Keratinocyte (primary cell): ENCODE measurements around the gene LRP11. TPM values are rescaled to one million over a fixed set of nuclear protein-coding genes. Genes with fewer than 3 reads are reported as not detected.
A peak's percentile ranks its signal among the peaks of the same experiment; 100 is the strongest.

ENCODE experiments used
- DNase-seq: peaks from one replicate; pipeline ENCODE4 v3.0.0-alpha.2; 2011; ENCODE audit warnings: low read depth, missing footprints, low spot score
- FAIRE-seq: peaks from 2 replicates; lab custom pipeline; 2011; peaks lifted over from hg19 to GRCh38; lab: Jason Lieb, UNC
- H2AFZ ChIP-seq: 2 replicates; pipeline ENCODE4 v1.6.0; 2012; ENCODE audit warnings: low read length, control low read depth, inconsistent platforms; ENCODE audit not compliant: control insufficient read depth
- H3K27ac ChIP-seq: 2 replicates; pipeline ENCODE4 v1.5.1; 2011; ENCODE audit warnings: low read length; ENCODE audit not compliant: control insufficient read depth, insufficient read depth
- H3K27me3 ChIP-seq: 3 replicates; pipeline ENCODE4 v1.6.0; 2011; ENCODE audit warnings: low read length; ENCODE audit not compliant: control insufficient read depth, insufficient read depth; ENCODE audit errors: extremely low read depth
- H3K36me3 ChIP-seq, 2 experiments: 2 replicates in 1 of 2; 3 replicates in 1 of 2; pipeline ENCODE4 v1.5.1; 2011; ENCODE audit warnings: low read length in 2 of 2, mild to moderate bottlenecking in 1 of 2; ENCODE audit not compliant: control insufficient read depth in 2 of 2, insufficient read depth in 2 of 2; ENCODE audit errors: extremely low read depth in 1 of 2
- H3K4me1 ChIP-seq: 3 replicates; pipeline ENCODE4 v1.5.1; 2011; ENCODE audit warnings: low read length; ENCODE audit not compliant: control insufficient read depth, insufficient read depth; ENCODE audit errors: extremely low read depth
- H3K4me2 ChIP-seq: 3 replicates; pipeline ENCODE4 v1.6.0; 2011; ENCODE audit warnings: low read depth, low read length; ENCODE audit not compliant: control insufficient read depth, insufficient read depth; ENCODE audit errors: extremely low read depth
- H3K4me3 ChIP-seq, 3 experiments: fragments of 200-600 bp in 1 of 3; sonication (generic) in 1 of 3; 2 replicates in 2 of 3; 3 replicates in 1 of 3; pipeline ENCODE4 v1.5.1; 2011 to 2016; ENCODE audit warnings: low read length in 3 of 3, mild to moderate bottlenecking in 3 of 3, control low read depth in 2 of 3, inconsistent platforms in 1 of 3, low read depth in 1 of 3, mixed read lengths in 1 of 3, mixed run types in 1 of 3, moderate library complexity in 1 of 3; ENCODE audit not compliant: control insufficient read depth in 2 of 3, insufficient read depth in 2 of 3; ENCODE audit errors: extremely low read depth in 1 of 3
- H3K79me2 ChIP-seq: 2 replicates; pipeline ENCODE4 v1.6.0; 2012; ENCODE audit warnings: low read length; ENCODE audit not compliant: control insufficient read depth, insufficient read depth
- H3K9ac ChIP-seq: 3 replicates; pipeline ENCODE4 v1.6.0; 2011; ENCODE audit warnings: low read length; ENCODE audit not compliant: control insufficient read depth, insufficient read depth; ENCODE audit errors: extremely low read depth
- H3K9me1 ChIP-seq: 3 replicates; pipeline ENCODE4 v1.6.0; 2011; ENCODE audit warnings: low read length; ENCODE audit not compliant: control insufficient read depth, insufficient read depth; ENCODE audit errors: extremely low read depth
- H3K9me3 ChIP-seq: 2 replicates; pipeline ENCODE4 v1.5.1; 2012; ENCODE audit warnings: low read depth, low read length; ENCODE audit not compliant: control insufficient read depth
- H4K20me1 ChIP-seq: 3 replicates; pipeline ENCODE4 v1.6.0; 2011; ENCODE audit warnings: low read length; ENCODE audit not compliant: control insufficient read depth, insufficient read depth; ENCODE audit errors: extremely low read depth
- CTCF ChIP-seq, 3 experiments: IDR thresholded peaks in 1 of 3; conservative IDR thresholded peaks in 1 of 3; optimal IDR thresholded peaks in 1 of 3; 2 replicates in 2 of 3; 3 replicates in 1 of 3; pipeline versions ENCODE3 to v1.5.1; 2011; ENCODE audit warnings: low read length in 3 of 3, mild to moderate bottlenecking in 3 of 3, moderate library complexity in 2 of 3, control low read depth in 1 of 3, inconsistent platforms in 1 of 3; ENCODE audit not compliant: insufficient read depth in 2 of 3; ENCODE audit errors: extremely low read depth in 1 of 3
- EZH2 ChIP-seq: IDR thresholded peaks from one replicate; pipeline ENCODE4 v1.6.1; 2012; ENCODE audit warnings: inconsistent platforms, mild to moderate bottlenecking, low read length, moderate library complexity
- dilution Hi-C: fragments of 300-500 bp; cut with MboI; formaldehyde crosslinking; loops from one replicate; pipeline ENCODE4 v1.7.0; 2020; ENCODE audit warnings: low sequenced_read_pairs; ENCODE audit not compliant: extremely low pct_ligation_motif_present
- polyA plus RNA-seq, 5 experiments: library from polyadenylated mRNA; depleted of rRNA in 3 of 5; stranded (reverse) in 3 of 5; stranded (forward) in 1 of 5; unstranded in 1 of 5; fragments of >200 nt; gene quantifications; 1 replicate in 1 of 5; 2 replicates in 3 of 5; 3 replicates in 1 of 5; pipeline versions ENCODE4 v1.2.1 to v1.2.3, GENCODE V29; 2011 to 2012; ENCODE audit warnings: missing spikeins in 2 of 5, low read depth in 1 of 5, low replicate concordance in 1 of 5

The LRP11 gene
- polyA plus RNA-seq, 1 donor (not counting 4 experiments of a cell fraction or from before 2014, with no cell fraction given): 31.1 TPM

- H3K27ac ChIP-seq: no peak overlapping the region
- dilution Hi-C loops: no loop called here
- no peak overlapping the region for H3K4me3 ChIP-seq
- no peak overlapping the region for H2AFZ ChIP-seq
- FAIRE-seq: no peak
- H3K27me3 ChIP-seq: no peaks in the 10 kb centered on the region
- H4K20me1 ChIP-seq: no peaks in the 10 kb centered on the region
- no peaks in the 10 kb centered on the region for H3K9me1 ChIP-seq
- TF ChIP-seq EZH2: no peak
- no peak for TF ChIP-seq CTCF (optimal IDR thresholded peaks at IDR 0.05 in 1 of 3, IDR thresholded peaks at IDR 0.05 in 1 of 3, conservative IDR thresholded peaks at IDR 0.05 in 1 of 3; ENCODE audit: extremely low read depth in 1 of 3, insufficient read depth in 2 of 3, low read length in 3 of 3)
- peaks cover 2 to 9% of the 10 kb centered on the region in 2 experiments for H3K36me3 ChIP-seq
- H3K9me3 ChIP-seq: no peaks in the 10 kb centered on the region
- H3K4me1 ChIP-seq: peaks cover 52% of the 10 kb centered on the region
- H3K9ac ChIP-seq: no peak overlapping the region
- peaks cover 50% of the 10 kb centered on the region for H3K79me2 ChIP-seq
- H3K4me2 ChIP-seq: peak overlapping the region; percentile 36
- no peak for DNase-seq
Observed at GRCh38 chr6:149860513-149860833, 3.7 kb downstream of the LRP11 start.

GRCh38 chr6:149859938-149860337 is 4.2 kb downstream of the LRP11 start:
- H3K9me3 ChIP-seq: no peaks in the 10 kb centered on the region
- H2AFZ ChIP-seq: no peak overlapping the region
- H3K9me1 ChIP-seq: no peaks in the 10 kb centered on the region
- peaks cover 50% of the 10 kb centered on the region for H3K79me2 ChIP-seq
- H3K9ac ChIP-seq: no peak overlapping the region
- no peak for TF ChIP-seq CTCF (optimal IDR thresholded peaks at IDR 0.05 in 1 of 3, IDR thresholded peaks at IDR 0.05 in 1 of 3, conservative IDR thresholded peaks at IDR 0.05 in 1 of 3; ENCODE audit: extremely low read depth in 1 of 3, insufficient read depth in 2 of 3, low read length in 3 of 3)
- TF ChIP-seq EZH2: no peak
- FAIRE-seq (no peak), DNase-seq (no peak)
- peaks cover 2 to 9% of the 10 kb centered on the region in 2 experiments for H3K36me3 ChIP-seq
- no peak overlapping the region for H3K4me2 ChIP-seq
- dilution Hi-C loops: no loop called here
- no peak overlapping the region for H3K27ac ChIP-seq
- peaks cover 57% of the 10 kb centered on the region for H3K4me1 ChIP-seq
- H3K4me3 ChIP-seq: no peak overlapping the region
- no peaks in the 10 kb centered on the region for H4K20me1 ChIP-seq
- no peaks in the 10 kb centered on the region for H3K27me3 ChIP-seq
